Hematopoietic multipotent progenitor cell treated with erythropoietin and hydrocortisone succinate and interleukin-3 and kit ligand, for 15 days (in vitro differentiated cells): Measurements from ENCODE around the gene MICB.
"Not testable (repeated sequence)": the region's sequence is repeated elsewhere in the genome, so short reads cannot be mapped to it uniquely, and the experiment has no call there.

ENCODE experiments used
- DNase-seq: peaks from one replicate; pipeline ENCODE4 v3.0.0-alpha.2; 2015; ENCODE audit warnings: low spot score

The MICB gene

DNA sequence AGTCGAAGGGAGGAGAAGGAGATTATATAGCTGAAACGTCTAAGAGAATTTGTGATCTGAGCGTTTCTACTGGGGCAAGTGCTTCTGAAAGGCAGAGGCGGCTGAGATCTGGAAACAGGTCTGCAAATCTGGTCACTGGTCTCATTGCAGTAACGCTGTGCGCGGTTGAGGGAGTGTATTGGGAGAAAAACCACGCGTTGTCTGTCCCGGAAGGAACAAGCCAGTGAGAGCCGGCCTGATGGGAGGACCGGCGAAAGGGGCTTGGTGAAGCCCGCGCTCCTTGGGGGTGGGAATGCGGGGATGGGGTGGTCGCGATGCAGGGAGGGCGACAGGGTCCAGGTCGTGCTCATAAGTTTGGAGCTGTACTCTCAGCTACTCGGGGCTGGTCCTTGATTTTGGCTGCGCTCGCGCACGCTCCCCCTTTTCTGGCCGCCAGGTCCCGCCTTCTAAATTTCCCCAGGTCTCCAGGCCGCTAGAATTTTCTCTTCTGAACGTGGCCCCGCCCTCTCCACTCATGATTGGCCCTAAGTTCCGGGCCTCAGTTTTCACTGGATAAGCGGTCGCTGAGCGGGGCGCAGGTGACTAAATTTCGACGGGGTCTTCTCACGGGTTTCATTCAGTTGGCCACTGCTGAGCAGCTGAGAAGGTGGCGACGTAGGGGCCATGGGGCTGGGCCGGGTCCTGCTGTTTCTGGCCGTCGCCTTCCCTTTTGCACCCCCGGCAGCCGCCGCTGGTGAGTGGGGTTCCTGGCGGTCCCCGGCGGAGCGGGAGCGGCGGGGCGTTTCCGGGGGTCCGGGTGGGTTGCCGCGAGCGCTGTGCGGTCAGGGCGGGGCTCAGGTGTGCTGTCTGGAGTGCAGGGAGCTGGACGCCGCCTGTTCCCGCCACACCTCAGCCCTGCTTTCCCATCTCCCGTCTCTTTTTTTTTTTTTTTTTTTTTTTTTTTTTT, at the start of gene MICB:
Gene MICB, plus strand, starts transcription at position 615 of the 946 bp plus-strand sequence. Its CDS starts 49 bp downstream, at position 664.
- peak; percentile 76 for DNase-seq

- DNase-seq, result no peak
These were observed 47.2 kb upstream of the MICB start for GRCh38 chr6:31450751-31451150.

- no peak for DNase-seq
These were observed 45.1 kb upstream of the MICB start for GRCh38 chr6:31452859-31453258.

DNA sequence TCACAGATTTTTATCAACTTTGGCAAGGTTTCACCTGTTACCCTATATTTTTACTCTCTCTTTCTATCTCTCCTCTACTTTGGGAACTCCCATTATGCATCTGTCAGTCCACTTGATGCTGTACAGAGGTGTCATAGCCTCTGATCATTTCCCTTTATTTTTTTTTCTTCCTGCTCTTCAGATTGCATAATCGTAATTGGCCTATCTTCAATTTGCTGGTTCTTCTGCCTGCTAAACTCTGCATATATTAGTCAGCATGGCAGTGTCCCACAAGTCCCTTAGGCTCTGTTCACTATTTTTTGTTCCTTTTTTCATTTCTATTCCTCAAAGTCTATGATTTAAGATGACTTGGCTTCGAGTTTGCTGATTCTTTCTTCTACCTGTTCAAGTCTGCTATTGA, 44.7 kb upstream of the MICB start:
- no peak for DNase-seq

DNA sequence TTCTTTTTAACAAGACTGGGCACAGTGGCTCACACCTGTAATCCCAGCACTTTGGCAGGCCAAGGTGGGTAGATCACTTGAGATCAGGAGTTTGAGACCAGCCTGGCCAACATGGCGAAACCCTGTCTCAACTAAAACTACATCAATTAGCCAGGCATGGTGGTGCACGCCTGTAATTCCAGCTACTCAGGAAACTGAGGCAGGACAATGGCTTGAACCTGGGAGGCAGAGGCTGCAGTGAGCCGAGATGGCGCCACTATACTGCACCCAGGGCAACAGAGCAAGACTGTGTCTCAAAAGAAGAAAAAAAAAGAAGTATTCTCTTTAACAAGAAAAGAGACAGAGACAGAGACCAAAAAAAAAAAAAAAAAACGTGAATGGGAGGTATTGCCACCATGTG, 38.1 kb upstream of the MICB start:
- not testable (repeated sequence) for DNase-seq

DNA sequence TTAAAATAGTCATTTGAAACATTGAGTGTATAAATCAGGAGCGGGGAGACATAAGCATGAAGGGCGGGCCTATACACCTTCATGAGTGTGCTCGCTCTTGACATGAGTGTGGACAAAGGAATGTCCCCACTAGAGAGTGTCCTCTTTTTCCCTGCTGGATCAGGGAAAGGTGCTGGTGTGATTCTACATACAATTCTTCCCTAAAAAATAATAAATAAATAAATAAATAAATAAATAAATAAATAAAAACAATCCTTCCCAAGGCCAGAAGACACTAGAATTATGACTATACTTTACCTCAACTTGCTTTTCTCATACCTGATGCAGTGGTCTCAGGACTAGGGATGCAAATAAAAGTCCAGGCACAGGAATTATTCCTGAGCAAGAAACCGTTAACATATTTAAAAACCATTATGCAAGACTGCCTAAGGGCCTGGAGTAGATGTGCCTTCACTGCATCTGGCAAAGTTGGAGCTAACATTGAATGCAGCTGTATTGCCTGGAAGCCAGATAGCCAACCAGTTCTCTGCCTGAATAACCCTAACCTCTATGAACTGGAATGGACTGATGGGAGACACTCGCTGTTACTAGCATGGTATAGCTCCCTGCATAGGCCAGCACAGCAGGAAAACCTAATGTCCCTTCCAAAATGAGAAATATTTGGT, 37.5 kb upstream of the MICB start:
- no peak for DNase-seq

DNA sequence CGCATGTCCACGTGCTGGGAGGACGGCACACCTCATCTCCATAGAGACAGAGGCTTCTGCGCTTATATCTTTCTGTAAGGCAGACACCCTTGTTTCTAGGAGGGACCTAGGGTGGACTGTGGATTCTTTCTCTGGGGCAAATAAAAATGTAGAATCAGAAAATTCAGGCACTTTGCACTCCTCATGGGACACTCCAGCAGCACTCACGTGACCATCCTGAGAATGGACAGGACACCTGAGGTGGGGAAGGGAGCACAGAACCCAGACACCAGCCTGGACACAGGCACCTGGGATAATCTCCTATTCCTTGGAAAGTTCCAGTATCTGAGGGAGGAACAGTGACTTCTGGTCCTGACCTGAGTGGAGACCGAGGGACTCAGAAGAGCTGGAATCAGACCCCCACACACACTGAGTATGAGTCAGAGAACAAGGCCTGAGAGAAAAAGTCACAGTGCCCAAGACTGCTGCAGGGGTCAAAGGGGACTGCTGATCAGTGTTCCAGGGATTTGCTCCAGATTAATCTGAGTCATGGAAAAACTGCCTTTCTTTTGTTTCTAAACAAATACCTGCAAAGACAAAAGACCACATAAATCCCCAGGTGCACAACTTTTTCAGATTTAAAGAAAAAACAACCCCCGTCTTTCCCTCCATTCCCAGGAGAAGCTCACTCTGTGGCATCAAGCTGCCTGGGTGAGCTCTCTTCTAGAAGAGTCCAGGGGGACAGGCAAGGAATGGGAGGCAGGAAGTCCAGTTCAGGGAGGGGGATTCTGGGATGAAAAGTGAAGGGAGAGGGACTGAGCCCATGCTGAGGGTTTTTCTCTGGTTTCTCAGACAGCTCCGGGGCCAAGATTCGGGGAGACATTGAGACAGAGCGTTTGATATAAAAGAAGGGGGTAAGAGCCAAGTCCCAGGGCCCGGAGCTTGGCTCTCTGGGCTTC, 35.6 kb upstream of the MICB start:
- no peak for DNase-seq

GRCh38 chr6:31462964-31463870, 34.7 kb upstream of the MICB start:
- peak; percentile 20 for DNase-seq

- DNase-seq, result no peak
These were observed 33.4 kb upstream of the MICB start for GRCh38 chr6:31464252-31465184.

DNA sequence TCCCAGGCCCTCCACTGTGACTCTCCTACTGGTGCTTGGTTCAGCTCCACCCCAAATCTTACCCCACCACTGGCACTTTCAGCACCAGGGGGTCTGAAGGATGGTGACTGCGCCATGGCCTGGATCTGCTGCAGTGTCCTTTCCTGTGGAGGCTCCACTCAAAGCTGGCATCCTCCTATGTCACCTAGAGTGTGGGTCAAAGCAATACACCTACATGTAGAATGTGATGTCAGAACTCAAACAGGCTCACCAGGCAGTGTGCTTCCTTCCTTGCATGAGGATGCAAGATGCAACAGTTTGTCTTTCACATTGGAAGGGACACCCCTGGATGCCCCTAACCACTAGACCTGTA, 32.8 kb upstream of the MICB start:
- no peak for DNase-seq

DNA sequence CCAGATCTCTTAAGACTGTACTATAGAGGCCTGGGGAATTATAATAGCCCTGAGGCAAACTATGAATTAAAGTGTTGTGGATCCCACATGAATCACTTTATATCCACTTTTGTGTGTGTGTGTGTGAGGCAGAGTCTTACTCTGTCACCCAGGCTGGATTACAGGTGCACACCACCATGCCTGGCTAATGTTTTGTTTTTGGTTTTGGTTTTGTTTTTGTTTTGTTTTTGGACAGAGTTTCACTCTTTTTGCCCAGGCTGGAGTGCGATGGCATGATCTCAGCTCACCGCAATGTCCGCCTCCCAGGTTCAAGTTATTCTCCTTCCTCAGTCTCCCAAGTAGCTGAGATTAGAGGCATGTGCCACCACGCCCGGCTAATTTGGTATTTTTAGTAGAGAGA, 32.2 kb upstream of the MICB start:
- no peak for DNase-seq

GRCh38 chr6:31466466-31466865, 31.5 kb upstream of the MICB start:
- no peak for DNase-seq

- DNase-seq, result no peak
These were observed 30.8 kb upstream of the MICB start for GRCh38 chr6:31467151-31467550.

DNA sequence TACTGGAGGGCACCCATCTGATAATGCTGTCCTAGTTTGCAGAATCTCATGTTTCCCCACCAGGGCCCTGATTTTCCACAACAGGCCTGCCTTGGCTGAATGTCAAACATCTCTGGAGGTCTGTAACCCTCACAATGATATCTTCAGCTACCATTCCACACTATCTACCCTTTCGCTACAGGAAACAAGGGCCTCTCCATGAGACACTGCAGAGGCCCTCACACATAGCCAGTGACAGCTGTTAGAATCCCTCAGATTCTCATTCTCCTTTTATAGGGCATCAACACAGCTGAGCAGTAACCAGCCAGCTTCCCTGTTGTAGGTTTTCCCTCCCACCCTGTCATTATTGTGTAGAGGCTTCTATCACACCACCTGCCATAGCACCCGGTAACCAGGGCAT, 29.6 kb upstream of the MICB start:
- no peak for DNase-seq

- no peak for DNase-seq
These were observed 27.1 kb upstream of the MICB start for GRCh38 chr6:31470801-31471200.

- no peak for DNase-seq
These were observed 26.2 kb upstream of the MICB start for GRCh38 chr6:31471711-31472110.

GRCh38 chr6:31472259-31472658, 25.7 kb upstream of the MICB start:
- no peak for DNase-seq

GRCh38 chr6:31473244-31473643, 24.7 kb upstream of the MICB start:
- DNase-seq, result no peak

- no peak for DNase-seq
These were observed 23.9 kb upstream of the MICB start for GRCh38 chr6:31473780-31474761.
